ENCODE results near the gene IRGQ.

DNA sequence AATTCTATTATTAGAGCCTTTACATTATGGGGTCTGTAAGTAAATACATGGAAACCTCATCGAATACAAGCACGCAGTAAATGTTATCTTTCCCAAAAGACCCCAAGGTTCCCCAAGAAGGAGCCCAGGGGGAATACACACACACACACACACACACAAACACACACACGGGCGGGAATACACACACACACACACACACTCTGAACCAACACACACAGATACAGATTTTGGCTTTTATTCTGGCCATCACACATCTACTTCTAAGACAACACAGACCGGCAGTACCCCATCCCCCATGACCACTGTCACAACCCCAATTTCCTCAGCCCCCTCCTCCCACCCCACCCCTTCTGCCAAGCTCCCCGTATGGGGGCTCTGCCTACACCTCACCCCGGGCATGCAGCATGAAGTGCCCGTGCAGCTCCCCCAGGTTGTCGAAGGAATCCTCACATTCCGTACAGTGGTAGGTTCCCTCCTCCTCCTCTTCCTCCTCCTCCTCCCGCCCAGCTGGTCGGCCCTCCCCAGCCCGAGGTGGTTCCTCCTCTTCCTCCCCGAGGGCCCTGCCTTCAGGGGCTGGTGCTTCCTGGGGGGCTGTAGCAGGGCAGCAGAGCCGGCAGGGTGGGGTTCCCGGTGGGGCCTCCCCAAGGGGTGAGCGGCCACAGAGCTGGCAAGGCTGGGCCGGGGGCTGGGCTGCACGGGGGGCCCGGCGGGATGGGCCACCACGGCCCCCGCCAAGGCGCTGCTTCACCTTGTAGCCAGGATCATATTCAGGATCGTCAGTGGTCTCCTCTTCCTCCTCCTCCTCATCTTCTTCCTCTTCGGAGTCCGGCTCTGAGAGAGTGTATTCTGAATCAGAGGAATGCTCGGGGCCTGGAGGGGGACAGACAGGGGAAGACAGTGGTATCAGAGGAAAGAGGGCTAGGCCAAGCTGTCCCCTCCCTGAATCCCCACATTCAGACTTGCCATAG is 11.6 kb upstream of the IRGQ start:
- TF ChIP-seq, protein P1, sequence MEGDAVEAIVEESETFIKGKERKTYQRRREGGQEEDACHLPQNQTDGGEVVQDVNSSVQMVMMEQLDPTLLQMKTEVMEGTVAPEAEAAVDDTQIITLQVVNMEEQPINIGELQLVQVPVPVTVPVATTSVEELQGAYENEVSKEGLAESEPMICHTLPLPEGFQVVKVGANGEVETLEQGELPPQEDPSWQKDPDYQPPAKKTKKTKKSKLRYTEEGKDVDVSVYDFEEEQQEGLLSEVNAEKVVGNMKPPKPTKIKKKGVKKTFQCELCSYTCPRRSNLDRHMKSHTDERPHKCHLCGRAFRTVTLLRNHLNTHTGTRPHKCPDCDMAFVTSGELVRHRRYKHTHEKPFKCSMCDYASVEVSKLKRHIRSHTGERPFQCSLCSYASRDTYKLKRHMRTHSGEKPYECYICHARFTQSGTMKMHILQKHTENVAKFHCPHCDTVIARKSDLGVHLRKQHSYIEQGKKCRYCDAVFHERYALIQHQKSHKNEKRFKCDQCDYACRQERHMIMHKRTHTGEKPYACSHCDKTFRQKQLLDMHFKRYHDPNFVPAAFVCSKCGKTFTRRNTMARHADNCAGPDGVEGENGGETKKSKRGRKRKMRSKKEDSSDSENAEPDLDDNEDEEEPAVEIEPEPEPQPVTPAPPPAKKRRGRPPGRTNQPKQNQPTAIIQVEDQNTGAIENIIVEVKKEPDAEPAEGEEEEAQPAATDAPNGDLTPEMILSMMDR (IDR thresholded peaks at IDR 0.05) = no peak
- TF ChIP-seq, protein P2, sequence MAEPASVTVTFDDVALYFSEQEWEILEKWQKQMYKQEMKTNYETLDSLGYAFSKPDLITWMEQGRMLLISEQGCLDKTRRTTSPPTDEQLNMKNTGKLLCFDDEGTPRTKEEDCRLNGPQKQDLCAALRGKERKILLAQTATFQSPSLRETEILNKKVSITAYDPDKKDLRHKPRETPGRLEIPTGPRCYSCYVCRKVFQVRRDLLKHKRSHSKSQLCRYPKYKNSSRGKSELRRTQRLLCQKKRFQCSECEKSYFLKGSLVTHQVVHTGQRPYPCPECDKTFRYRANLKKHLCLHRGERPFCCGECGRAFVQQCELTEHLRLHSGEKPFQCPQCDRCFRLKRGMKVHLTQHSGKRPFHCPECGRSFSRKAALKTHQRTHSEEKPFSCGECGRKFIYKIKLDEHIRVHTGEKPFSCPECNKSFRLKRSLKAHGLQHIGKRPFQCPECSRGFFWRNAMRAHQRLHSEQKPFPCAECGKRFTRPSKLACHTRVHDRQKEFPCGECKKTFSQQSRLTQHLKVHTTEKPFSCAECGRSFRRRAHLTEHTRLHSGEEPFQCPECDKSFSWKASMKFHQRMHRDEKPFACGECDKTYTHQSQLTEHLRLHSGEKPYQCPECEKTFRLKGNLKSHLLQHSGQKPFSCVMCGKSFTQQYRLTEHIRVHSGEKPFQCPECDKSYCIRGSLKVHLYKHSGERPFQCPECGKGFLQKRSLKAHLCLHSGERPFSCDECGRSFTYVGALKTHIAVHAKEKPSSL (CRISPR knock-in tag; conservative IDR thresholded peaks at IDR 0.05) = no peak
- no peak for TF ChIP-seq CREM (CRISPR knock-in tag; IDR thresholded peaks at IDR 0.05)

All from WTC11 (cell line).